Measurements from ENCODE around the gene ADAR.

The ADAR gene

GRCh38 chr1:154582885-154583284 is 25.1 kb downstream of the ADAR start:
- no peak for DNase-seq (ENCODE audit: low read depth in 2 of 2)

GRCh38 chr1:154581766-154582165 is 26.2 kb downstream of the ADAR start:
- no peak for DNase-seq (ENCODE audit: low read depth in 2 of 2)

GRCh38 chr1:154579374-154579773 is 28.6 kb downstream of the ADAR start:
- no peak for DNase-seq (ENCODE audit: low read depth in 2 of 2)

GRCh38 chr1:154578058-154578418 is 29.9 kb downstream of the ADAR start:
- DNase-seq (ENCODE audit: low read depth in 2 of 2), result no peak

- no peak for DNase-seq (ENCODE audit: low read depth in 2 of 2)
Observed at GRCh38 chr1:154577346-154578057, 30.5 kb downstream of the ADAR start.

- no peak for DNase-seq (ENCODE audit: low read depth in 2 of 2)
Observed at GRCh38 chr1:154575951-154576566, 31.9 kb downstream of the ADAR start.

GRCh38 chr1:154575147-154575927 is 32.6 kb downstream of the ADAR start:
- no peak for DNase-seq (ENCODE audit: low read depth in 2 of 2)

GRCh38 chr1:154574716-154575115 is 33.3 kb downstream of the ADAR start:
- no peak for DNase-seq (ENCODE audit: low read depth in 2 of 2)

GRCh38 chr1:154573168-154573510 is 34.8 kb downstream of the ADAR start:
- no peak for DNase-seq (ENCODE audit: low read depth in 2 of 2)

- no peak for DNase-seq (ENCODE audit: low read depth in 2 of 2)
Observed at GRCh38 chr1:154572468-154573167, 35.4 kb downstream of the ADAR start.

GRCh38 chr1:154571964-154572288 is 36.1 kb downstream of the ADAR start:
- DNase-seq (ENCODE audit: low read depth in 2 of 2), result no peak

- DNase-seq (ENCODE audit: low read depth in 2 of 2), result no peak
Observed at GRCh38 chr1:154571244-154571963, 36.6 kb downstream of the ADAR start.

- no peak for DNase-seq (ENCODE audit: low read depth in 2 of 2)
Observed at GRCh38 chr1:154568157-154568815, 39.7 kb downstream of the ADAR start.

GRCh38 chr1:154567386-154568156 is 40.4 kb downstream of the ADAR start, which contains the start of gene CHRNB2:
Gene CHRNB2 (plus strand): TSS chr1:154567778. CDS start chr1:154568045, 267 bp downstream.
- peak; percentile 46 to 55 for DNase-seq (ENCODE audit: low read depth in 2 of 2)

- no peak for DNase-seq (ENCODE audit: low read depth in 2 of 2)
Observed at GRCh38 chr1:154565876-154566275, 42.1 kb downstream of the ADAR start.

GRCh38 chr1:154559466-154560044 is 48.4 kb downstream of the ADAR start:
- peak; percentile 73 for DNase-seq (ENCODE audit: low read depth in 2 of 2)

GRCh38 chr1:154558720-154559465 is 49.1 kb downstream of the ADAR start:
- DNase-seq (ENCODE audit: low read depth in 2 of 2), result peak; percentile 96 to 99

GRCh38 chr1:154557939-154558719 is 49.9 kb downstream of the ADAR start, which contains the start of gene UBE2Q1:
Gene UBE2Q1 (minus strand): TSS chr1:154558662. CDS start chr1:154558553, 109 bp downstream.
- DNase-seq (ENCODE audit: low read depth in 2 of 2), result no peak

Measured in activated CD4-positive, alpha-beta T cell treated with anti-CD3 and anti-CD28 coated beads for 24 hours (primary cell).